WTC11 (cell line): ENCODE results near the gene PKP3. TPM values are rescaled to one million over a fixed set of nuclear protein-coding genes. Genes with fewer than 3 reads are reported as not detected.

ENCODE experiments used
- ATAC-seq: fragments of 200-7000 bp; cut with Tn5 transposase; 2 replicates; pipeline ENCODE4 v1.10.0; 2021; ENCODE audit warnings: mild to moderate bottlenecking, moderate library complexity
- CTCF ChIA-PET: fragments of 300-600 bp; sonication (Branson Sonifier 250); formaldehyde crosslinking; loops from one replicate; lab custom pipeline; 2021; ENCODE audit warnings: antibody characterized with exemption; lab: Charles Lee
- POLR2A ChIA-PET: fragments of 350-600 bp; sonication (Branson Sonifier 250); formaldehyde crosslinking; loops from one replicate; lab custom pipeline; 2021; ENCODE audit warnings: antibody characterized with exemption; lab: Charles Lee
- DNase-seq: peaks from one replicate; pipeline ENCODE4 v3.0.0; 2021; ENCODE audit warnings: low spot score
- H3K27ac Mint-ChIP-seq: 2 replicates; pipeline ENCODE4 v1.8.0; 2021; ENCODE audit warnings: mixed read lengths
- H3K27me3 Mint-ChIP-seq: 2 replicates; pipeline ENCODE4 v1.8.0; 2021; ENCODE audit warnings: low read depth, mild to moderate bottlenecking, moderate library complexity, mixed read lengths
- H3K36me3 Mint-ChIP-seq: 2 replicates; pipeline ENCODE4 v1.8.0; 2021; ENCODE audit warnings: mixed read lengths
- H3K4me1 Mint-ChIP-seq: 2 replicates; pipeline ENCODE4 v1.8.0; 2022; ENCODE audit warnings: mixed read lengths
- H3K4me3 Mint-ChIP-seq: 2 replicates; pipeline ENCODE4 v1.8.0; 2021; ENCODE audit warnings: mild to moderate bottlenecking, moderate library complexity, mixed read lengths
- H3K9me3 Mint-ChIP-seq: 2 replicates; pipeline ENCODE4 v1.8.0; 2021; ENCODE audit warnings: mixed read lengths
- ARID4B ChIP-seq: sonication (generic); formaldehyde crosslinking; IDR thresholded peaks from 2 replicates; pipeline ENCODE4 v1.8.0; 2023; ENCODE audit warnings: missing genetic modification reagents, mild to moderate bottlenecking, borderline replicate concordance
- ATF1 ChIP-seq: sonication (generic); formaldehyde crosslinking; IDR thresholded peaks from 2 replicates; pipeline ENCODE4 v1.8.1; 2023; ENCODE audit warnings: mild to moderate bottlenecking, moderate library complexity, missing genetic modification reagents
- CREB1 ChIP-seq: sonication (generic); formaldehyde crosslinking; IDR thresholded peaks from 2 replicates; pipeline ENCODE4 v1.8.0; 2023; ENCODE audit warnings: mild to moderate bottlenecking, missing genetic modification reagents
- E2F1 ChIP-seq: sonication (generic); formaldehyde crosslinking; IDR thresholded peaks from 2 replicates; pipeline ENCODE4 v1.8.0; 2022; ENCODE audit warnings: mild to moderate bottlenecking, missing genetic modification reagents
- FOXP1 ChIP-seq: sonication (generic); formaldehyde crosslinking; IDR thresholded peaks from 2 replicates; pipeline ENCODE4 v1.8.0; 2022; ENCODE audit warnings: missing genetic modification reagents, mild to moderate bottlenecking, moderate library complexity, borderline replicate concordance
- IRF2 ChIP-seq: sonication (generic); formaldehyde crosslinking; IDR thresholded peaks from 2 replicates; pipeline ENCODE4 v1.8.0; 2022; ENCODE audit warnings: low read depth, missing genetic modification reagents, borderline replicate concordance
- NR2C2 ChIP-seq: sonication (generic); formaldehyde crosslinking; IDR thresholded peaks from 2 replicates; pipeline ENCODE4 v1.8.0; 2022; ENCODE audit warnings: mild to moderate bottlenecking, missing genetic modification reagents
- PRRX2 ChIP-seq: fragments of 250-450 bp; sonication (Bioruptor Pico); IDR thresholded peaks from 2 replicates; pipeline ENCODE4 v1.8.0; 2021; ENCODE audit warnings: mild to moderate bottlenecking
- ZMAT4 ChIP-seq: fragments of 250-450 bp; sonication (Bioruptor Pico); IDR thresholded peaks from 2 replicates; pipeline ENCODE4 v1.9.0; 2021; ENCODE audit warnings: mild to moderate bottlenecking
- ZNF138 ChIP-seq: sonication (generic); formaldehyde crosslinking; conservative IDR thresholded peaks from 2 replicates; pipeline ENCODE4 v1.8.1; 2022; ENCODE audit warnings: mild to moderate bottlenecking, moderate library complexity, missing genetic modification reagents
- ZNF219 ChIP-seq: sonication (generic); formaldehyde crosslinking; IDR thresholded peaks from 2 replicates; pipeline ENCODE4 v1.8.0; 2023; ENCODE audit warnings: missing genetic modification reagents, mild to moderate bottlenecking, borderline replicate concordance
- ZNF232 ChIP-seq: sonication (generic); formaldehyde crosslinking; IDR thresholded peaks from 2 replicates; pipeline ENCODE4 v1.8.0; 2022; ENCODE audit warnings: mild to moderate bottlenecking, missing genetic modification reagents
- ZNF396 ChIP-seq: fragments of 250-450 bp; sonication (Bioruptor Pico); IDR thresholded peaks from 2 replicates; pipeline ENCODE4 v1.8.0; 2021; ENCODE audit warnings: mild to moderate bottlenecking, moderate library complexity, borderline replicate concordance
- total RNA-seq: library from RNA; stranded (reverse); gene quantifications from 3 replicates; pipeline ENCODE4 v1.2.3, GENCODE V29; 2021
- TF ChIP-seq, protein P1 (sequence below): fragments of 250-450 bp; sonication (Bioruptor Pico); IDR thresholded peaks from 2 replicates; pipeline ENCODE4 v2.1.2; 2022; ENCODE audit warnings: mild to moderate bottlenecking, moderate library complexity
- TF ChIP-seq, protein P2 (sequence below): sonication (generic); formaldehyde crosslinking; IDR thresholded peaks from 2 replicates; pipeline ENCODE4 v1.8.0; 2022; ENCODE audit warnings: mild to moderate bottlenecking, missing genetic modification reagents
- TF ChIP-seq, protein P3 (sequence below): fragments of 200-600 bp; IDR thresholded peaks from 2 replicates; pipeline ENCODE4 v1.8.0; 2022; ENCODE audit warnings: antibody characterized with exemption

The PKP3 gene
- total RNA-seq, 1 experiment from 2014 or later, result 17.3 TPM

DNA sequence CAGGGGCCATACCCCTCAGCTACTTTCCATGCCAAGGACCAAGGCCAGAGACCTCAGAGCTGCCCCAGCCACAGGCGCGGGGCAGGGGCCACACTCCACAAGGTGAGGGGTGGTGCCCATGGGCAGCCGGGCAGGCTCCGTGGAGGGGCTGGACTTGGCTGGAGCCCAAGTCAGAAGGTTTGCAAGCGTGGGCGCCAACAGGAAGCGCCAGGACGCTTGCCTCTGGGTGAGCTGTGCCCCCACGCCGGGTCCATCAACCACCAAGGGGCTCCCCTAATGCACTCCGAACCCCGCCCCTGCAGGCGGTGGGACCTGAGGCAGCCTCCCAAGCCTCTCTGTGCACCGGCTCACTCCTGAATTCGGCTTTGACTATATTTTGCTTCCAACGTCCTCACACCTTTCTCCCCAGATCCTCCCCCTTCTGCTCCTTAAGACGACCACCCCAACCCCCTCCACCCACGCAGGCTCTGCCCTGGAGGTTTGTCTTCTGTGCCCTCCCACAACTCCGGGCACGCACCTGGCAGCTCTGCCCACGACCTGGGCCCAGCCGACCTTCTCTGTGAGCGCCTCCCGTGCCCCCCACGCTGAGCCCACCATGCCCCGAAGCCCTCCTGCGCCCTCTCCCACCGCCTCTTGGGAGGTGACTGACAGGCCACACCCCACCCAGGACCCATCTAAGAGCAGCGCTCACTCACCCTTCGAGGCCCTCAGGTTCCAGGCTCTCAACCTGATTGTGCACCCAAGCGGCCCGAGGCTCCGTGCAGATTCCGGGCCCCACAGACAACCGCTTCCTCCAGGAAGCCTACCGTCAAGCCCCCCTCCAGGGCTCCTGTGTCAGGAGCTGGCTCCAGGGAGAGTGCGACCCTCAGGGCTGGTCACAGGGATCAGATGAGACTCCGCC lies 2.6 kb upstream of the PKP3 start:
- ChIA-PET CTCF (interaction anchor here (1.3 to 2.1 kb wide), 8 partner anchors 16 to 175 kb away, joined by 3 to 15 read pairs (median 6); partner anchors contain the start of gene PTDSS2), POLR2A (no interaction called here)
- H3K4me3 Mint-ChIP-seq, result no peak overlapping the region
- DNase-seq (no peak), ATAC-seq (no peak)
- H3K36me3 Mint-ChIP-seq, result peaks cover 9% of the 10 kb centered on the region
- no peak overlapping the region for H3K27ac Mint-ChIP-seq
- TF ChIP-seq, protein P1, sequence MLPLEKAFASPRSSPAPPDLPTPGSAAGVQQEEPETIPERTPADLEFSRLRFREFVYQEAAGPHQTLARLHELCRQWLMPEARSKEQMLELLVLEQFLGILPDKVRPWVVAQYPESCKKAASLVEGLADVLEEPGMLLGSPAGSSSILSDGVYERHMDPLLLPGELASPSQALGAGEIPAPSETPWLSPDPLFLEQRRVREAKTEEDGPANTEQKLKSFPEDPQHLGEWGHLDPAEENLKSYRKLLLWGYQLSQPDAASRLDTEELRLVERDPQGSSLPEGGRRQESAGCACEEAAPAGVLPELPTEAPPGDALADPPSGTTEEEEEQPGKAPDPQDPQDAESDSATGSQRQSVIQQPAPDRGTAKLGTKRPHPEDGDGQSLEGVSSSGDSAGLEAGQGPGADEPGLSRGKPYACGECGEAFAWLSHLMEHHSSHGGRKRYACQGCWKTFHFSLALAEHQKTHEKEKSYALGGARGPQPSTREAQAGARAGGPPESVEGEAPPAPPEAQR (CRISPR knock-in tag), result no peak
- TF ChIP-seq, protein P2, sequence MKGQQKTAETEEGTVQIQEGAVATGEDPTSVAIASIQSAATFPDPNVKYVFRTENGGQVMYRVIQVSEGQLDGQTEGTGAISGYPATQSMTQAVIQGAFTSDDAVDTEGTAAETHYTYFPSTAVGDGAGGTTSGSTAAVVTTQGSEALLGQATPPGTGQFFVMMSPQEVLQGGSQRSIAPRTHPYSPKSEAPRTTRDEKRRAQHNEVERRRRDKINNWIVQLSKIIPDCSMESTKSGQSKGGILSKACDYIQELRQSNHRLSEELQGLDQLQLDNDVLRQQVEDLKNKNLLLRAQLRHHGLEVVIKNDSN (CRISPR knock-in tag), result no peak
- no peak for TF ChIP-seq FOXP1 (CRISPR knock-in tag)
- no peak for TF ChIP-seq ZNF396 (CRISPR knock-in tag)
- TF ChIP-seq ARID4B (CRISPR knock-in tag), result no peak
- no peak for TF ChIP-seq PRRX2 (CRISPR knock-in tag)
- TF ChIP-seq CREB1 (CRISPR knock-in tag), result no peak
- no peak for TF ChIP-seq ZNF138 (CRISPR knock-in tag)
- TF ChIP-seq IRF2 (CRISPR knock-in tag), result no peak
- no peak for TF ChIP-seq ATF1 (CRISPR knock-in tag)
- no peak for TF ChIP-seq ZNF232 (CRISPR knock-in tag)
- TF ChIP-seq, protein P3, sequence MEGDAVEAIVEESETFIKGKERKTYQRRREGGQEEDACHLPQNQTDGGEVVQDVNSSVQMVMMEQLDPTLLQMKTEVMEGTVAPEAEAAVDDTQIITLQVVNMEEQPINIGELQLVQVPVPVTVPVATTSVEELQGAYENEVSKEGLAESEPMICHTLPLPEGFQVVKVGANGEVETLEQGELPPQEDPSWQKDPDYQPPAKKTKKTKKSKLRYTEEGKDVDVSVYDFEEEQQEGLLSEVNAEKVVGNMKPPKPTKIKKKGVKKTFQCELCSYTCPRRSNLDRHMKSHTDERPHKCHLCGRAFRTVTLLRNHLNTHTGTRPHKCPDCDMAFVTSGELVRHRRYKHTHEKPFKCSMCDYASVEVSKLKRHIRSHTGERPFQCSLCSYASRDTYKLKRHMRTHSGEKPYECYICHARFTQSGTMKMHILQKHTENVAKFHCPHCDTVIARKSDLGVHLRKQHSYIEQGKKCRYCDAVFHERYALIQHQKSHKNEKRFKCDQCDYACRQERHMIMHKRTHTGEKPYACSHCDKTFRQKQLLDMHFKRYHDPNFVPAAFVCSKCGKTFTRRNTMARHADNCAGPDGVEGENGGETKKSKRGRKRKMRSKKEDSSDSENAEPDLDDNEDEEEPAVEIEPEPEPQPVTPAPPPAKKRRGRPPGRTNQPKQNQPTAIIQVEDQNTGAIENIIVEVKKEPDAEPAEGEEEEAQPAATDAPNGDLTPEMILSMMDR, result no peak
- TF ChIP-seq NR2C2 (CRISPR knock-in tag), result no peak
- no peak for TF ChIP-seq ZMAT4 (CRISPR knock-in tag)
- no peak for TF ChIP-seq ZNF219
- no peak for TF ChIP-seq E2F1
- H3K4me1 Mint-ChIP-seq, result peaks cover 6% of the 10 kb centered on the region
- H3K9me3 Mint-ChIP-seq, result peaks cover 12% of the 10 kb centered on the region
- H3K27me3 Mint-ChIP-seq, result peaks cover 17% of the 10 kb centered on the region
